Spleen (tissue), 11 donors: ENCODE data around the gene MTERF4. TPM values are rescaled to one million over a fixed set of nuclear protein-coding genes. Genes with fewer than 3 reads are reported as not detected.
A peak's percentile ranks its signal among the peaks of the same experiment; 100 is the strongest.

Experiments used
- DNase-seq: peaks from one replicate; pipeline ENCODE4 v3.0.0-alpha.2; 2020
- H3K27ac ChIP-seq, 8 donors: fragments of 200-600 bp; sonication (generic) in 7 of 8; 1 replicate in 4 of 8; 2 replicates in 4 of 8; pipeline versions ENCODE4 v1.5.0 to v1.8.0; 2016 to 2021; ENCODE audit warnings: inconsistent platforms in 4 of 8, mild to moderate bottlenecking in 4 of 8, moderate library complexity in 1 of 8
- H3K27me3 ChIP-seq, 7 donors: fragments of 200-600 bp; sonication (generic) in 6 of 7; replicated peaks in 1 of 7; 1 replicate in 4 of 7; 2 replicates in 3 of 7; pipeline versions ENCODE4 v1.5.0 to v1.8.0; 2016 to 2021; ENCODE audit warnings: inconsistent platforms in 3 of 7, mild to moderate bottlenecking in 1 of 7
- H3K36me3 ChIP-seq, 6 donors: fragments of 200-600 bp; sonication (generic) in 5 of 6; 1 replicate in 4 of 6; 2 replicates in 2 of 6; pipeline versions ENCODE4 v1.5.0 to v1.8.0; 2016 to 2021; ENCODE audit warnings: inconsistent platforms in 2 of 6
- H3K4me1 ChIP-seq, 6 donors: fragments of 200-600 bp; sonication (generic) in 5 of 6; 1 replicate in 3 of 6; 2 replicates in 3 of 6; pipeline versions ENCODE4 v1.5.0 to v1.8.0; 2016 to 2021; ENCODE audit warnings: inconsistent platforms in 3 of 6
- H3K4me3 ChIP-seq, 8 donors: fragments of 200-600 bp; sonication (generic) in 7 of 8; 1 replicate in 4 of 8; 2 replicates in 4 of 8; pipeline versions ENCODE4 v1.5.0 to v1.8.0; 2016 to 2021; ENCODE audit warnings: inconsistent platforms in 4 of 8, mild to moderate bottlenecking in 4 of 8, moderate library complexity in 2 of 8
- H3K9me3 ChIP-seq, 8 donors: fragments of 200-600 bp; sonication (generic) in 7 of 8; 1 replicate in 4 of 8; 2 replicates in 4 of 8; pipeline versions ENCODE4 v1.5.0 to v1.8.0; 2016 to 2021; ENCODE audit warnings: inconsistent platforms in 4 of 8
- POLR2A ChIP-seq, 3 donors: fragments of 450-650 bp; IDR thresholded peaks; one replicate each; pipeline ENCODE4 v1.5.1; 2017; ENCODE audit warnings: antibody characterized with exemption in 3 of 3, mild to moderate bottlenecking in 1 of 3
- POLR2AphosphoS5 ChIP-seq, 3 donors: sonication (generic); formaldehyde crosslinking; IDR thresholded peaks; one replicate each; pipeline ENCODE4 v1.5.1; 2017; ENCODE audit warnings: antibody characterized with exemption in 3 of 3
- WGBS, 5 donors: extraction: QIAGEN DNeasy Blood & Tissue Kit in 3 of 5; methylation state at CpG; one replicate each; pipeline versions ENCODE4 v1.1.5 to v1.1.7; 2013 to 2018; 5-methylcytosine and 5-hydroxymethylcytosine counted together
- intact Hi-C: fragments of 100-400 bp; cut with DNase I; formaldehyde crosslinking; loops from one replicate; pipeline ENCODE4 v1.15.0; 2023; ENCODE audit warnings: low total_unique reads
- polyA plus RNA-seq, 3 donors: library from polyadenylated mRNA; stranded (reverse); fragments of 200-250 nt; gene quantifications; one replicate each; pipeline ENCODE4 v1.2.1, GENCODE V29; 2013
- total RNA-seq, 7 donors: library from RNA; depleted of rRNA in 3 of 7; stranded (reverse); fragments of >200 nt in 3 of 7; fragmentation: NEBNext Ultra II Directional in 4 of 7; extraction: Animal tissue kit (Norgen Biotek cat#: 25700) in 4 of 7; gene quantifications; one replicate each; pipeline versions ENCODE4 v1.1.0 to v1.2.1, GENCODE V29; 2016 to 2021
- TF ChIP-seq, protein P1 (sequence below), 11 experiments: fragments of 200-600 bp in 7 of 11; fragments of 450-650 bp in 4 of 11; sonication (generic) in 4 of 11; IDR thresholded peaks in 8 of 11; conservative IDR thresholded peaks in 3 of 11; 1 replicate in 7 of 11; 2 replicates in 4 of 11; pipeline versions ENCODE4 v1.4.0 to v1.8.0; 2016 to 2021; ENCODE audit warnings: antibody characterized with exemption in 11 of 11, inconsistent platforms in 4 of 11, mild to moderate bottlenecking in 1 of 11
- donor health status: healthy with polysubstance abuse.
- donor health status: DM: no; HTN: no; CAD: no; lungs with moderate emphysema.
- donor health status: DM: no; HTN: no; CAD: no.
- donor health status: Bipolar disorder and iron deficiency.
- donor health status: healthy.
- donor health status: DM: no; HTN: no; CAD: no.
- donor health status: DM: yes; HTN: yes; CAD: no.

The MTERF4 gene
- total and polyA plus RNA-seq, 10 donors = 28.4 to 74.0 (median 47.2) TPM

DNA sequence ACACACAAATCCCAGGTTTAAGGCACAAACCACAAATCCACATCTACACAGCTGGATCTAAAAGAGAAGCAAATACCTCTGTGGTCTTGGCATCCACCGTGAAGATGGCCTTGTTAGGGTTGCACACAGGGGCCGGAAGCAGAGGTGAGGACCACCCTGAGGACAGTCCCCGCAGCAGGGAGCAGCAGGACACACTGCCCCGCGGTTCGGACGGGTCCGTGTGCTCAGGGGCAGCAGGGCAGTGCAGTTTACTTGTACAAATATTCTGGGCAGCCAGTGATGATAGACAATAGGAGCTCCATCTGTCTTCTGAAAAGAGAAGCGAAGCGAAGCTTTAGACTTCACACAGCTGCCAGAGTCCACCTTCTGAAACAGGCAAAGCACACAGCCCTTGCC, 38.4 kb upstream of the MTERF4 start:
- no peaks in the 10 kb centered on the region for H3K9me3 ChIP-seq
- intact Hi-C loops = no loop called here
- 95 to 99% (median 97%) methylated on average over 10 of the region's 10 CpGs for WGBS, 5 donors
- no peak overlapping the region for H3K27ac ChIP-seq
- no peaks in the 10 kb centered on the region for H3K4me1 ChIP-seq
- H3K36me3 ChIP-seq = peaks cover 0 to 64% (median 13%) of the 10 kb centered on the region in 6 donors
- H3K27me3 ChIP-seq = no peaks in the 10 kb centered on the region
- no peak overlapping the region for H3K4me3 ChIP-seq
- TF ChIP-seq POLR2A (IDR thresholded peaks at IDR 0.05) (no peak), POLR2AphosphoS5 (IDR thresholded peaks at IDR 0.05) (no peak)
- TF ChIP-seq, protein P1, sequence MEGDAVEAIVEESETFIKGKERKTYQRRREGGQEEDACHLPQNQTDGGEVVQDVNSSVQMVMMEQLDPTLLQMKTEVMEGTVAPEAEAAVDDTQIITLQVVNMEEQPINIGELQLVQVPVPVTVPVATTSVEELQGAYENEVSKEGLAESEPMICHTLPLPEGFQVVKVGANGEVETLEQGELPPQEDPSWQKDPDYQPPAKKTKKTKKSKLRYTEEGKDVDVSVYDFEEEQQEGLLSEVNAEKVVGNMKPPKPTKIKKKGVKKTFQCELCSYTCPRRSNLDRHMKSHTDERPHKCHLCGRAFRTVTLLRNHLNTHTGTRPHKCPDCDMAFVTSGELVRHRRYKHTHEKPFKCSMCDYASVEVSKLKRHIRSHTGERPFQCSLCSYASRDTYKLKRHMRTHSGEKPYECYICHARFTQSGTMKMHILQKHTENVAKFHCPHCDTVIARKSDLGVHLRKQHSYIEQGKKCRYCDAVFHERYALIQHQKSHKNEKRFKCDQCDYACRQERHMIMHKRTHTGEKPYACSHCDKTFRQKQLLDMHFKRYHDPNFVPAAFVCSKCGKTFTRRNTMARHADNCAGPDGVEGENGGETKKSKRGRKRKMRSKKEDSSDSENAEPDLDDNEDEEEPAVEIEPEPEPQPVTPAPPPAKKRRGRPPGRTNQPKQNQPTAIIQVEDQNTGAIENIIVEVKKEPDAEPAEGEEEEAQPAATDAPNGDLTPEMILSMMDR (IDR thresholded peaks at IDR 0.05 in 8 of 11, conservative IDR thresholded peaks at IDR 0.05 in 3 of 11) = no peak
- DNase-seq = peak; percentile 29

DNA sequence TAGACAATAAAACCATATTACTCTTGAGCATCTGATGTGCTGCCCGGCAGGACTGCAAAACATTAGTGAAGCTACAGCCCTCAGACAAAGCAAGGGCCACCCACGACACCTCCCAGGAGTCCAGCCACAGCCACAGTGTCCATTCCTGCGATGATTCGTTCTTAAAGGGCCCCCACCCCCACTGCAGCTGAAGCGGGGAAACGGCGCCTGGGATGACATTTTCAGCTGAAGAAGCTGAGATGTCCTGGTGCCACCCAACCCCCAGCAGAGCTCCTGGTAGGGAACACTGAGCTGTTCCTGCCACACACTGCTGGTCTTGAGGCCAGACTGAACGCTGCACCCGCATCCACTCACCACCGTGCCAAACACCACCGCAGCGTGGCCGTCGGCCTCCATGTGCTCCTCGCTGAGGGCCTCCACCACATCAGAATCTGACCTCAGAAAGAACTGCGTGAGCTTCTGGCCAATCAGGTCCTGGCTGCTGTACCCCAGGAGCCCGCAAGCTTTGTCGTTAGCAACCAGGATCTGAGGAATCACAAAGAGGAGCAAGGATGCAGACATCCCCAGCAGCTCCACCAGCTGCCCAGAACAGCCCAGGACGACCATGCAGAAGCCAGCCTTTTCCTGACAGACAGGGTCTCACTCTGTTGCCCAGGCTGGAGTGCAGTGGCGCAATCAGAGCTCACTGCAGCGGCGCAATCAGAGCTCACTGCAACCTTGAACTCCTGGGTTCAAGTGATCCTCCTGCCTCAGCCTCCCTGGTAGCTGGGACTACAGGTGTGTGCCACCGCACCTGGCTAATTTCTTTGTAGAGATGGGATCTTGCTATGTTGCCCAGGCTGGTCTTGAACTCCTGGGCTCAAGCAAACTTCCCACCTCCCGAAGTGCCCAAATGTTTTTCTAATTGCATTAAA, 37.7 kb upstream of the MTERF4 start:
- Histone ChIP-seq H3K27me3 (no peaks in the 10 kb centered on the region), H3K27ac (no peak overlapping the region), H3K4me1 (no peaks in the 10 kb centered on the region), H3K36me3 (peaks cover 0 to 68% (median 13%) of the 10 kb centered on the region in 6 donors), H3K9me3 (no peaks in the 10 kb centered on the region), H3K4me3 (no peak overlapping the region)
- DNase-seq = peak; percentile 67
- 95 to 96% (median 95%) methylated on average over 14 to 24 of the region's 24 CpGs for WGBS, 5 donors
- TF ChIP-seq, protein P1 (IDR thresholded peaks at IDR 0.05 in 8 of 11, conservative IDR thresholded peaks at IDR 0.05 in 3 of 11) = no peak
- TF ChIP-seq POLR2AphosphoS5 (IDR thresholded peaks at IDR 0.05) (no peak), POLR2A (IDR thresholded peaks at IDR 0.05) (no peak)
- intact Hi-C loops = no loop called here

DNA sequence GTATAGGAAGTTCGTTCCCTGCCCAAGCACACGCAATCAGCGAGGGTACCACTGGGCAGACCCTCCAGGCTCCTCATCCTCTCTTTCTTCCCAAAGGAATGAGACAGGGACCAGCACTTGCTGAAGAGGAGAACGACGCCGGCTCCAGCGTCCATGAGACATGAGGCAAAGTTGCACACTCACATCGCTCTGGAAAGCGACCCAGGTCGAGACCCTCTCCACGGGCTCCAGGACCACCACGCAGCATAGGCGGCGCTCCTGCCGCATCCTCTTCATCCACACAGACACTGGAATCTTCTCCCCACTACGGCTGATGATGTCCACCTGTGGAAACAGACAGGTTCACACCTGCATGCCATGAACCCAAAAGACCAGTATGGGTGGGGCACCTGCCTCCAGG, 36.4 kb upstream of the MTERF4 start:
- no peak for DNase-seq
- Histone ChIP-seq H3K27ac (no peak overlapping the region), H3K4me3 (no peak overlapping the region), H3K36me3 (peaks cover 0 to 74% (median 13%) of the 10 kb centered on the region in 6 donors), H3K9me3 (no peaks in the 10 kb centered on the region), H3K27me3 (no peaks in the 10 kb centered on the region), H3K4me1 (no peaks in the 10 kb centered on the region)
- 95 to 98% (median 95%) methylated on average over 16 of the region's 16 CpGs for WGBS, 5 donors
- TF ChIP-seq, protein P1 (IDR thresholded peaks at IDR 0.05 in 8 of 11, conservative IDR thresholded peaks at IDR 0.05 in 3 of 11) = no peak
- no peak for TF ChIP-seq POLR2A (IDR thresholded peaks at IDR 0.05)
- TF ChIP-seq POLR2AphosphoS5 (IDR thresholded peaks at IDR 0.05) = no peak
- intact Hi-C loops = no loop called here
